Ovary (tissue), 3 donors: ENCODE data around the gene XIRP2.

Experiments
- EP300 ChIP-seq: sonication (generic); formaldehyde crosslinking; IDR thresholded peaks from one replicate; pipeline ENCODE4 v1.6.1; 2017; ENCODE audit warnings: antibody characterized with exemption
- POLR2A ChIP-seq: fragments of 450-650 bp; IDR thresholded peaks from one replicate; pipeline ENCODE4 v1.6.1; 2017; ENCODE audit warnings: antibody characterized with exemption, mild to moderate bottlenecking, moderate library complexity
- TF ChIP-seq, protein P1 (sequence below), 3 donors: fragments of 450-650 bp in 2 of 3; fragments of 200-600 bp in 1 of 3; IDR thresholded peaks; one replicate each; pipeline versions ENCODE4 v1.5.1 to v1.8.0; 2016 to 2022; ENCODE audit warnings: antibody characterized with exemption in 3 of 3, mild to moderate bottlenecking in 1 of 3
- donor health status: DM: no; HTN: no; CAD: no.

DNA sequence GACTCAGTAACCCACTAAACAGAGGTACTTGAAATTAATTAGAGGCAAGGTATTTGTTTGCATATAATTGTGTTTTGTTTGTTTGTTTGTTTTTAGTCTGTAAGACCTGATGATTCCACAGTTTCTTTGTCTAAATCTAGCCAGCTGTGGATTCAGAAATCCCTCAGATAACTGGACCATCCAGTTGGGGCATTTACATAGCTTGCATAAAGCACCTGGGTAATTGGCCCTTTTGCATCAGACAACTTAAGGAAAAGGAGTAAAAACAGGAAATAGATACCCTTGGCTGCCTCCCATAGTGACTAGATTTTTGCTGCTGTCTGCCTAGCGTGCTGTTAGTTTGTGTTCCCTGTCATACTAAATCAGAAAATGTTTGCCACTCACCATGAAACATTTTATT lies 46.6 kb upstream of the XIRP2 start:
- TF ChIP-seq POLR2A (no peak), EP300 (no peak)
- TF ChIP-seq, protein P1, sequence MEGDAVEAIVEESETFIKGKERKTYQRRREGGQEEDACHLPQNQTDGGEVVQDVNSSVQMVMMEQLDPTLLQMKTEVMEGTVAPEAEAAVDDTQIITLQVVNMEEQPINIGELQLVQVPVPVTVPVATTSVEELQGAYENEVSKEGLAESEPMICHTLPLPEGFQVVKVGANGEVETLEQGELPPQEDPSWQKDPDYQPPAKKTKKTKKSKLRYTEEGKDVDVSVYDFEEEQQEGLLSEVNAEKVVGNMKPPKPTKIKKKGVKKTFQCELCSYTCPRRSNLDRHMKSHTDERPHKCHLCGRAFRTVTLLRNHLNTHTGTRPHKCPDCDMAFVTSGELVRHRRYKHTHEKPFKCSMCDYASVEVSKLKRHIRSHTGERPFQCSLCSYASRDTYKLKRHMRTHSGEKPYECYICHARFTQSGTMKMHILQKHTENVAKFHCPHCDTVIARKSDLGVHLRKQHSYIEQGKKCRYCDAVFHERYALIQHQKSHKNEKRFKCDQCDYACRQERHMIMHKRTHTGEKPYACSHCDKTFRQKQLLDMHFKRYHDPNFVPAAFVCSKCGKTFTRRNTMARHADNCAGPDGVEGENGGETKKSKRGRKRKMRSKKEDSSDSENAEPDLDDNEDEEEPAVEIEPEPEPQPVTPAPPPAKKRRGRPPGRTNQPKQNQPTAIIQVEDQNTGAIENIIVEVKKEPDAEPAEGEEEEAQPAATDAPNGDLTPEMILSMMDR (IDR thresholded peaks at IDR 0.05) = no peak
